ENCODE data around the gene SERGEF.
A peak's percentile ranks its signal among the peaks of the same experiment; 100 is the strongest.
"Not testable (repeated sequence)": the region's sequence is repeated elsewhere in the genome, so short reads cannot be mapped to it uniquely, and the experiment has no call there.

Gene SERGEF

GRCh38 chr11:18000128-18000527 is 12.7 kb downstream of the SERGEF start:
- not testable (repeated sequence) for DNase-seq (ENCODE audit: low spot score)

- DNase-seq (ENCODE audit: low spot score): no peak
These were observed 19.9 kb downstream of the SERGEF start for GRCh38 chr11:17992916-17993315.

- peak; percentile 34 for DNase-seq (ENCODE audit: low spot score)
These were observed 20.9 kb downstream of the SERGEF start for GRCh38 chr11:17991783-17992433.

- no peak for DNase-seq (ENCODE audit: low spot score)
These were observed 23.5 kb downstream of the SERGEF start for GRCh38 chr11:17989306-17989705.

GRCh38 chr11:17988465-17988864 is 24.4 kb downstream of the SERGEF start:
- no peak for DNase-seq (ENCODE audit: low spot score)

GRCh38 chr11:17987826-17988225 is 25.0 kb downstream of the SERGEF start:
- DNase-seq (ENCODE audit: low spot score): no peak

- no peak for DNase-seq (ENCODE audit: low spot score)
These were observed 26.1 kb downstream of the SERGEF start for GRCh38 chr11:17986711-17987220.

GRCh38 chr11:17986007-17986710 is 26.7 kb downstream of the SERGEF start:
- DNase-seq (ENCODE audit: low spot score): no peak

GRCh38 chr11:17985517-17985916 is 27.3 kb downstream of the SERGEF start:
- no peak for DNase-seq (ENCODE audit: low spot score)

- DNase-seq (ENCODE audit: low spot score): no peak
These were observed 29.3 kb downstream of the SERGEF start for GRCh38 chr11:17983569-17983968.

GRCh38 chr11:17979770-17980371 is 33.0 kb downstream of the SERGEF start:
- DNase-seq (ENCODE audit: low spot score): no peak

GRCh38 chr11:17978553-17979287 is 34.1 kb downstream of the SERGEF start:
- peak; percentile 33 for DNase-seq (ENCODE audit: low spot score)

GRCh38 chr11:17976651-17977050 is 36.2 kb downstream of the SERGEF start:
- no peak for DNase-seq (ENCODE audit: low spot score)

GRCh38 chr11:17974246-17974645 is 38.6 kb downstream of the SERGEF start:
- DNase-seq (ENCODE audit: low spot score): no peak

GRCh38 chr11:17972987-17973386 is 39.9 kb downstream of the SERGEF start:
- peak; percentile 70 for DNase-seq (ENCODE audit: low spot score)

- DNase-seq (ENCODE audit: low spot score): no peak
These were observed 44.6 kb downstream of the SERGEF start for GRCh38 chr11:17968206-17968605.

- no peak for DNase-seq (ENCODE audit: low spot score)
These were observed 45.2 kb downstream of the SERGEF start for GRCh38 chr11:17967661-17968060.

GRCh38 chr11:17960091-17960490 is 52.8 kb downstream of the SERGEF start:
- no peak for DNase-seq (ENCODE audit: low spot score)

GRCh38 chr11:17958446-17958845 is 54.4 kb downstream of the SERGEF start:
- no peak for DNase-seq (ENCODE audit: low spot score)

GRCh38 chr11:17954395-17955252 is 58.2 kb downstream of the SERGEF start:
- DNase-seq (ENCODE audit: low spot score): peak; percentile 24

- no peak for DNase-seq (ENCODE audit: low spot score)
These were observed 60.4 kb downstream of the SERGEF start for GRCh38 chr11:17952487-17952886.
